Dendritic cell treated with granulocyte-macrophage colony-stimulating factor and Interleukin-4, amounts not matched to agents 40 ng/mL and 50 ng/mL, for 4 days (primary cell): Measurements from ENCODE around the gene UNC80.

ENCODE experiments used
- H3K27ac Mint-ChIP-seq: one replicate; pipeline ENCODE4 v1.8.0; 2022; ENCODE audit warnings: mild to moderate bottlenecking, mixed read lengths
- H3K27me3 Mint-ChIP-seq: one replicate; pipeline ENCODE4 v1.8.0; 2022; ENCODE audit warnings: mild to moderate bottlenecking, mixed read lengths
- H3K36me3 Mint-ChIP-seq: one replicate; pipeline ENCODE4 v1.8.0; 2022; ENCODE audit warnings: low read depth, mixed read lengths
- H3K4me1 Mint-ChIP-seq: one replicate; pipeline ENCODE4 v1.8.0; 2022; ENCODE audit warnings: low read depth, mixed read lengths
- H3K4me3 Mint-ChIP-seq: one replicate; pipeline ENCODE4 v1.8.0; 2022; ENCODE audit warnings: mild to moderate bottlenecking, moderate library complexity, mixed read lengths
- H3K9me3 Mint-ChIP-seq: one replicate; pipeline ENCODE4 v1.8.0; 2022; ENCODE audit warnings: mixed read lengths
- intact Hi-C: fragments of 100-400 bp; cut with micrococcal nuclease; formaldehyde crosslinking; loops from one replicate; pipeline ENCODE4 v1.15.0; 2022

UNC80 gene

GRCh38 chr2:210004881-210005280 lies 233.2 kb downstream of the UNC80 start:
- H3K27ac Mint-ChIP-seq, result peak overlapping the region; percentile 84
- H3K27me3 Mint-ChIP-seq, result no peaks in the 10 kb centered on the region
- H3K4me1 Mint-ChIP-seq, result peaks cover 66% of the 10 kb centered on the region
- intact Hi-C loops, result no loop called here
- H3K9me3 Mint-ChIP-seq, result no peaks in the 10 kb centered on the region
- peak overlapping the region; percentile 62 for H3K4me3 Mint-ChIP-seq
- H3K36me3 Mint-ChIP-seq, result peaks cover 51% of the 10 kb centered on the region

DNA sequence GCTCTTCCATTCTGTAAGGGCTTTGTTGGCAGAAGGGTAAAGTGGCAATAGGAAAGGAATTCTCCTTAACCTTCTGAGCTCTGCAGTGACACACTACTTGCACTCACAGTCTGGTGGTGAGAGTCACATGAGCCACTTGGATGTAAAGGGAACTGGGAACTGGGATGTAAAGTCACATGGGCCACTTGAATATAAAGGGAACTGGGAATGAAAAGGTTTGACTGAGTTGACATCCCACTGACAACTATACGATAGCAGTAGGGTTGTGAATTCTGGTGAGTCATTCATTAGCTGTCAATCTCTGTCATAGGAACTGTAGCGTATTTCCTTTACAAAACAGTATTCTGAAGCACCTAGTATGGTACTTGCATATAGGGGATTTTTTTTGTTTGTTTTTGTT lies 236.3 kb downstream of the UNC80 start:
- no peaks in the 10 kb centered on the region for H3K27me3 Mint-ChIP-seq
- peaks cover 60% of the 10 kb centered on the region for H3K36me3 Mint-ChIP-seq
- H3K4me1 Mint-ChIP-seq, result peaks cover 50% of the 10 kb centered on the region
- intact Hi-C loops, result no loop called here
- H3K9me3 Mint-ChIP-seq, result no peaks in the 10 kb centered on the region
- H3K4me3 Mint-ChIP-seq, result peak overlapping the region; percentile 59
- peak overlapping the region; percentile 83 for H3K27ac Mint-ChIP-seq

GRCh38 chr2:210009126-210009525 lies 237.5 kb downstream of the UNC80 start:
- intact Hi-C loops, result no loop called here
- Mint-ChIP-seq H3K36me3 (peaks cover 69% of the 10 kb centered on the region), H3K4me1 (peaks cover 48% of the 10 kb centered on the region), H3K9me3 (no peaks in the 10 kb centered on the region), H3K4me3 (no peak overlapping the region), H3K27ac (peak overlapping the region; percentile 83), H3K27me3 (no peaks in the 10 kb centered on the region)

- Mint-ChIP-seq H3K4me3 (no peak overlapping the region), H3K36me3 (peaks cover 77% of the 10 kb centered on the region), H3K27me3 (no peaks in the 10 kb centered on the region), H3K4me1 (peaks cover 42% of the 10 kb centered on the region), H3K9me3 (no peaks in the 10 kb centered on the region), H3K27ac (no peak overlapping the region)
- intact Hi-C loops, result loop anchor here (5.0 kb wide), 1 partner anchor 33 kb away; no protein-coding TSS in a partner anchor
Observed at GRCh38 chr2:210009896-210010295, 238.3 kb downstream of the UNC80 start.

- Mint-ChIP-seq H3K27ac (no peak overlapping the region), H3K27me3 (no peaks in the 10 kb centered on the region), H3K4me1 (peaks cover 2% of the 10 kb centered on the region), H3K9me3 (no peaks in the 10 kb centered on the region), H3K36me3 (peaks cover 80% of the 10 kb centered on the region), H3K4me3 (no peak overlapping the region)
- intact Hi-C loops, result loop anchor here (10.0 kb wide), 1 partner anchor 1675 kb away; no protein-coding TSS in a partner anchor
Observed at GRCh38 chr2:210020138-210020537, 248.5 kb downstream of the UNC80 start.

DNA sequence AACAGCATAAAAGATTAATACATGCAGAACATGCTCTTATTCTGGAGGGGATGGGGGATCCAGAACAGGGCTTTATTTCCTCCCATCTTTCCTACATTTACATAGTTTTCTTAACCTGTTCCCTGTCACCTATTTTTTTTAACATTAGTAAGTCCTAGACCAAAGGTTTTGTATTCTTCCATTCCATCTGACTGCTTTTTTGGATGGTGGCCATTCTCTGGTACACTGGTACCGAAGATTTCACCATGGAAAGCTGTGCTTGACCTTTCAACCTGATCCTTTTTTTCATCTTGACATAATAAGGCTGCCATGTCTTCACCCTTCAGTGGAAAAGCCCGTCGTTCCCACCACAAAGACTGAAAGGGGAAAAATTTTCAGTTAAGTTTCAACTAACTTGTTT lies 251.2 kb downstream of the UNC80 start:
- intact Hi-C loops, result loop anchor here (10.0 kb wide), 1 partner anchor 1678 kb away; no protein-coding TSS in a partner anchor
- Mint-ChIP-seq H3K9me3 (no peaks in the 10 kb centered on the region), H3K36me3 (peaks cover 71% of the 10 kb centered on the region), H3K27ac (no peak overlapping the region), H3K4me1 (no peaks in the 10 kb centered on the region), H3K4me3 (no peak overlapping the region), H3K27me3 (no peaks in the 10 kb centered on the region)

DNA sequence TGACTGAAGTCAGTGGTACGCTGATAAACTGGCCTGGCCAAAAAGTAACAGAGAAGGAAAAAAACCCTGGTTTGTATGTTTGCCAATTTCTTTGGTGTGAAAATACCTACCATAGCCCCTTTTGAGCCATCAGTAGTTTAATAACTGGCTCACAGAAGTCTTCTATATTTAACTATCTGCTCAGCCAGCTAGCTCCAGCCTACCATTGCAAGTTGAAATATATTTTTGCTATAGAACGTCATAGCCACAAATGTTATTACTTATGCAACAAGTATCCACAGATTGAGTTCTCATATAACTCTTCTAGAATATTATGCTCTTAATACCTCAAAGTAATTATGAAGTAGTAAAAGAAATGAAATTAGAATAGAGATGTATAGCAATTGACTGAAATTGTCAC lies 256.0 kb downstream of the UNC80 start:
- Mint-ChIP-seq H3K27me3 (no peaks in the 10 kb centered on the region), H3K4me3 (no peak overlapping the region), H3K9me3 (no peaks in the 10 kb centered on the region), H3K4me1 (peaks cover 5% of the 10 kb centered on the region), H3K36me3 (peaks cover 68% of the 10 kb centered on the region), H3K27ac (no peak overlapping the region)
- intact Hi-C loops, result loop anchor here (10.0 kb wide), 1 partner anchor 1683 kb away; no protein-coding TSS in a partner anchor

DNA sequence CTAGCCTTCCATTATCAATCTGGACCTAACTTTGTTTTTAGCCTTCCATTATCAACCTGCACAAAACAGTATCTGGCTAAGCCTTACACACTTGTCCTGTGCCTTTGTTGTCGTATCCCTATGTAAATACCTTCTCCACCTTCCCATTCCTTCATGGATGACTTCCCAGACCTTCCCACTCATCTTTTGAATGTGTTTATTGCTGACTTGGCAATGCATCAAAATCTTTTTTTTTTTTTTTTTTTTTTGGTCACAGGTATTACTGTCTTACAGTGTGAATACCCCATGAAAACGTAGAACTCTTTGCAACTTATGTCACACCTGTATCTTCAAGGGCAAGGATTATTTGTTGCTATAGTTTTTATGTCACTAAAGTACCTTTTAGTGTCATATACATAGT lies 256.5 kb downstream of the UNC80 start:
- H3K36me3 Mint-ChIP-seq, result peaks cover 68% of the 10 kb centered on the region
- H3K27me3 Mint-ChIP-seq, result no peaks in the 10 kb centered on the region
- no peak overlapping the region for H3K27ac Mint-ChIP-seq
- H3K9me3 Mint-ChIP-seq, result no peaks in the 10 kb centered on the region
- H3K4me1 Mint-ChIP-seq, result peaks cover 5% of the 10 kb centered on the region
- H3K4me3 Mint-ChIP-seq, result no peak overlapping the region
- intact Hi-C loops, result loop anchor here (10.0 kb wide), 1 partner anchor 1683 kb away; no protein-coding TSS in a partner anchor

GRCh38 chr2:210034087-210034683 lies 262.6 kb downstream of the UNC80 start:
- Mint-ChIP-seq H3K27ac (no peak overlapping the region), H3K9me3 (no peaks in the 10 kb centered on the region), H3K4me1 (peaks cover 13% of the 10 kb centered on the region), H3K36me3 (peaks cover 46% of the 10 kb centered on the region), H3K27me3 (no peaks in the 10 kb centered on the region), H3K4me3 (no peak overlapping the region)
- intact Hi-C loops, result no loop called here

GRCh38 chr2:210035679-210036078 lies 264.0 kb downstream of the UNC80 start:
- H3K4me3 Mint-ChIP-seq, result no peak overlapping the region
- H3K36me3 Mint-ChIP-seq, result peaks cover 39% of the 10 kb centered on the region
- H3K27me3 Mint-ChIP-seq, result no peaks in the 10 kb centered on the region
- H3K27ac Mint-ChIP-seq, result no peak overlapping the region
- peaks cover 8% of the 10 kb centered on the region for H3K4me1 Mint-ChIP-seq
- intact Hi-C loops, result no loop called here
- H3K9me3 Mint-ChIP-seq, result no peaks in the 10 kb centered on the region

DNA sequence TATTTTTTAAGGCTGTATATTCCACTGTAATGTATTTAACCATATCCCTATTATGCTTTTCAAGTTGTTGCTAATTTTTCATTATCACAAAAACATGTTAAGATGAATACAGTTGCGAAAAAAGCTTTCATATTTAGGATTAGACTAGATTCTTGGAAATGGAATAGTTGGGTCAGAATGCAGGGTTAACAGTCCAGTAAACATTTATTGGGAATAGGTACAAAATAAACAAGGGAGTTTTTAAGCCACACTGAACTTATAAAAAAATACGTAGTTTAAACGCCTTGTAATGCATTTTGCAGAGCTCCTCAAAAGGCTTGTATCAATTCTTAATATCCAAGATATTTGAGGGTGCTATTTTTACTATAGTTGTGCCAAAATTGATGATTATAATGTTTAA lies 266.4 kb downstream of the UNC80 start:
- no peak overlapping the region for H3K4me3 Mint-ChIP-seq
- no peak overlapping the region for H3K27ac Mint-ChIP-seq
- intact Hi-C loops, result no loop called here
- H3K27me3 Mint-ChIP-seq, result no peaks in the 10 kb centered on the region
- peaks cover 8% of the 10 kb centered on the region for H3K4me1 Mint-ChIP-seq
- peaks cover 32% of the 10 kb centered on the region for H3K36me3 Mint-ChIP-seq
- H3K9me3 Mint-ChIP-seq, result no peaks in the 10 kb centered on the region

- H3K27ac Mint-ChIP-seq, result no peak overlapping the region
- H3K4me3 Mint-ChIP-seq, result no peak overlapping the region
- H3K9me3 Mint-ChIP-seq, result no peaks in the 10 kb centered on the region
- peaks cover 44% of the 10 kb centered on the region for H3K36me3 Mint-ChIP-seq
- peaks cover 17% of the 10 kb centered on the region for H3K4me1 Mint-ChIP-seq
- no peaks in the 10 kb centered on the region for H3K27me3 Mint-ChIP-seq
- intact Hi-C loops, result no loop called here
Observed at GRCh38 chr2:210046851-210047500, 275.3 kb downstream of the UNC80 start.
